SJCRH30 (cell line): ENCODE data around the gene SNX33. TPM values are rescaled to one million over a fixed set of nuclear protein-coding genes. Genes with fewer than 3 reads are reported as not detected.
"Not testable (repeated sequence)": the region's sequence is repeated elsewhere in the genome, so short reads cannot be mapped to it uniquely, and the experiment has no call there.

Source experiments
- DNase-seq, 2 experiments: peaks; one replicate each; pipeline ENCODE4 v3.0.0-alpha.2; 2015 to 2020
- H3K27ac ChIP-seq: fragments of 250-450 bp; sonication (Bioruptor Pico); 2 replicates; pipeline ENCODE4 v1.5.1; 2020; ENCODE audit warnings: mild to moderate bottlenecking, moderate library complexity
- H3K27me3 ChIP-seq: fragments of 250-450 bp; sonication (Bioruptor Pico); 2 replicates; pipeline ENCODE4 v1.5.1; 2020; ENCODE audit warnings: mild to moderate bottlenecking, moderate library complexity
- H3K36me3 ChIP-seq: fragments of 250-450 bp; sonication (Bioruptor Pico); 2 replicates; pipeline ENCODE4 v1.5.1; 2020; ENCODE audit warnings: mild to moderate bottlenecking, moderate library complexity
- H3K4me1 ChIP-seq: fragments of 250-450 bp; sonication (Bioruptor Pico); 2 replicates; pipeline ENCODE4 v1.5.1; 2020; ENCODE audit warnings: mild to moderate bottlenecking, moderate library complexity
- H3K4me3 ChIP-seq: fragments of 250-450 bp; sonication (Bioruptor Pico); 2 replicates; pipeline ENCODE4 v1.5.1; 2020; ENCODE audit warnings: mild to moderate bottlenecking, moderate library complexity
- H3K9me3 ChIP-seq: fragments of 250-450 bp; sonication (Bioruptor Pico); replicated peaks from 2 replicates; pipeline ENCODE4 v1.5.1; 2020; ENCODE audit warnings: mild to moderate bottlenecking, moderate library complexity
- total RNA-seq: library from RNA; depleted of rRNA; stranded (reverse); fragments of >200 nt; shearing (Covaris generic); gene quantifications from 2 replicates; pipeline ENCODE4 v1.2.3, GENCODE V29; 2014; rRNA removed

SNX33 gene
- 7.4 and 8.3 TPM in 2 replicates for total RNA-seq

GRCh38 chr15:75647370-75648155 lies at the start of gene SNX33:
Gene SNX33, plus strand, starts transcription at chr15:75647912. Its CDS starts 1,191 bp downstream, at chr15:75649103.
- Histone ChIP-seq H3K4me1 (peaks cover 6% of the 10 kb centered on the region; the same call in 1 of the 2 replicates), H3K27ac (peak within 1 kb of the TSS; percentile 52), H3K27me3 (no peaks in the 10 kb centered on the region), H3K36me3 (0 out of 2 replicates have a peak, but pooled peaks cover 4% of the 10 kb centered on the region), H3K4me3 (peak within 1 kb of the TSS; percentile 82), H3K9me3 (no peaks in the 10 kb centered on the region)
- peak; percentile 85 to 86 for DNase-seq

GRCh38 chr15:75598361-75598760 lies 49.4 kb upstream of the SNX33 start:
- H3K4me1 ChIP-seq: no peaks in the 10 kb centered on the region
- peaks cover 31% of the 10 kb centered on the region for H3K36me3 ChIP-seq
- no peak overlapping the region for H3K4me3 ChIP-seq
- DNase-seq: no peak
- no peaks in the 10 kb centered on the region for H3K27me3 ChIP-seq
- H3K27ac ChIP-seq: no peak overlapping the region
- no peaks in the 10 kb centered on the region for H3K9me3 ChIP-seq

GRCh38 chr15:75599401-75599800 lies 48.3 kb upstream of the SNX33 start:
- Histone ChIP-seq H3K27ac (no peak overlapping the region), H3K4me3 (no peak overlapping the region), H3K27me3 (no peaks in the 10 kb centered on the region), H3K4me1 (no peaks in the 10 kb centered on the region), H3K9me3 (no peaks in the 10 kb centered on the region), H3K36me3 (peaks cover 31% of the 10 kb centered on the region)
- no peak for DNase-seq

GRCh38 chr15:75606026-75606425 lies 41.7 kb upstream of the SNX33 start:
- Histone ChIP-seq H3K36me3 (peaks cover 10% of the 10 kb centered on the region), H3K9me3 (no peaks in the 10 kb centered on the region), H3K4me3 (no peak overlapping the region), H3K4me1 (no peaks in the 10 kb centered on the region), H3K27ac (no peak overlapping the region), H3K27me3 (no peaks in the 10 kb centered on the region)
- no peak for DNase-seq

GRCh38 chr15:75606711-75607699 lies 40.7 kb upstream of the SNX33 start:
- Histone ChIP-seq H3K27ac (no peak overlapping the region), H3K4me1 (no peaks in the 10 kb centered on the region), H3K36me3 (peaks cover 9% of the 10 kb centered on the region), H3K9me3 (no peaks in the 10 kb centered on the region), H3K4me3 (no peak overlapping the region), H3K27me3 (no peaks in the 10 kb centered on the region)
- DNase-seq: no peak

GRCh38 chr15:75616766-75617165 lies 30.9 kb upstream of the SNX33 start:
- Histone ChIP-seq H3K9me3 (no peaks in the 10 kb centered on the region), H3K36me3 (peaks cover 40% of the 10 kb centered on the region), H3K27me3 (no peaks in the 10 kb centered on the region), H3K27ac (no peak overlapping the region), H3K4me1 (peaks cover 7% of the 10 kb centered on the region), H3K4me3 (no peak overlapping the region)
- DNase-seq: peak; percentile 11 to 20

- DNase-seq: peak; percentile 44 to 68
- peaks cover 7% of the 10 kb centered on the region for H3K4me1 ChIP-seq
- no peaks in the 10 kb centered on the region for H3K9me3 ChIP-seq
- H3K36me3 ChIP-seq: peaks cover 16% of the 10 kb centered on the region
- peak overlapping the region; percentile 32 for H3K4me3 ChIP-seq
- peak overlapping the region; percentile 47 for H3K27ac ChIP-seq
- H3K27me3 ChIP-seq: no peaks in the 10 kb centered on the region
Measured at GRCh38 chr15:75620058-75620820, 27.5 kb upstream of the SNX33 start.

GRCh38 chr15:75620841-75621391 lies 26.8 kb upstream of the SNX33 start:
- peaks cover 14% of the 10 kb centered on the region; the same call in 1 of the 2 replicates for H3K36me3 ChIP-seq
- H3K27ac ChIP-seq: peak overlapping the region; percentile 47
- H3K27me3 ChIP-seq: no peaks in the 10 kb centered on the region
- H3K9me3 ChIP-seq: no peaks in the 10 kb centered on the region
- DNase-seq: peak; percentile 33 to 61
- H3K4me3 ChIP-seq: peak overlapping the region; percentile 32
- H3K4me1 ChIP-seq: peaks cover 7% of the 10 kb centered on the region

GRCh38 chr15:75622505-75622904 lies 25.2 kb upstream of the SNX33 start:
- Histone ChIP-seq H3K4me3 (no peak overlapping the region), H3K27ac (no peak overlapping the region)
- no peak for DNase-seq

GRCh38 chr15:75625542-75626347 lies 22.0 kb upstream of the SNX33 start, which contains the start of gene SNUPN:
Gene SNUPN, minus strand, starts transcription at chr15:75625725. Its CDS starts 4,674 bp downstream, at chr15:75621051.
- peak; percentile 96 to 98 for DNase-seq

More at GRCh38 chr15:75622505-75622904, 25.2 kb upstream of the SNX33 start:
- Histone ChIP-seq H3K27me3 (no peaks in the 10 kb centered on the region), H3K9me3 (no peaks in the 10 kb centered on the region), H3K4me1 (peaks cover 7% of the 10 kb centered on the region), H3K36me3 (peaks cover 6% of the 10 kb centered on the region; the same call in 1 of the 2 replicates)

GRCh38 chr15:75631935-75632334 lies 15.8 kb upstream of the SNX33 start:
- Histone ChIP-seq H3K27ac (no peak overlapping the region), H3K36me3 (no peaks in the 10 kb centered on the region), H3K27me3 (no peaks in the 10 kb centered on the region), H3K4me1 (no peaks in the 10 kb centered on the region), H3K4me3 (no peak overlapping the region), H3K9me3 (no peaks in the 10 kb centered on the region)
- DNase-seq: no peak

More at GRCh38 chr15:75625542-75626347, 22.0 kb upstream of the SNX33 start, which contains the start of gene SNUPN:
- Histone ChIP-seq H3K4me3 (peak within 1 kb of the TSS; percentile 97), H3K27ac (peak within 1 kb of the TSS; percentile 86), H3K36me3 (no peaks in the 10 kb centered on the region), H3K27me3 (no peaks in the 10 kb centered on the region), H3K9me3 (no peaks in the 10 kb centered on the region), H3K4me1 (no peaks in the 10 kb centered on the region)

GRCh38 chr15:75633922-75634321 lies 13.8 kb upstream of the SNX33 start:
- not testable (repeated sequence) for H3K27ac ChIP-seq, H3K4me1 ChIP-seq, DNase-seq, H3K36me3 ChIP-seq, H3K9me3 ChIP-seq, H3K4me3 ChIP-seq, H3K27me3 ChIP-seq

GRCh38 chr15:75636026-75636425 lies 11.7 kb upstream of the SNX33 start:
- Histone ChIP-seq H3K4me1 (no peaks in the 10 kb centered on the region), H3K9me3 (no peaks in the 10 kb centered on the region), H3K36me3 (no peaks in the 10 kb centered on the region), H3K27me3 (no peaks in the 10 kb centered on the region), H3K4me3 (no peak overlapping the region), H3K27ac (no peak overlapping the region)
- no peak for DNase-seq
